Trophoblast cell (in vitro differentiated cells and primary cell): Measurements from ENCODE around the gene TACC2.

Experiments used
- DNase-seq, 2 donors: peaks; one replicate each; pipeline ENCODE4 v3.0.0-alpha.2; 2016
- H2AFZ ChIP-seq: 2 replicates; pipeline ENCODE4 v1.6.1; 2013; ENCODE audit warnings: low read length, moderate library complexity, mild to moderate bottlenecking; ENCODE audit not compliant: insufficient read depth, poor library complexity
- H2AK5ac ChIP-seq: 2 replicates; pipeline ENCODE4 v1.6.1; 2013; ENCODE audit warnings: mild to moderate bottlenecking, low read length
- H2BK120ac ChIP-seq: 2 replicates; pipeline ENCODE4 v1.6.1; 2013; ENCODE audit warnings: low read length, mild to moderate bottlenecking, moderate library complexity; ENCODE audit not compliant: insufficient read depth, poor library complexity
- H2BK12ac ChIP-seq: 2 replicates; pipeline ENCODE4 v1.6.1; 2013; ENCODE audit warnings: mild to moderate bottlenecking, low read length, moderate library complexity
- H2BK5ac ChIP-seq: 2 replicates; pipeline ENCODE4 v1.6.1; 2013; ENCODE audit warnings: low read length, low read depth, moderate library complexity, mild to moderate bottlenecking; ENCODE audit not compliant: poor library complexity
- H3K14ac ChIP-seq: 2 replicates; pipeline ENCODE4 v1.6.1; 2013; ENCODE audit warnings: mild to moderate bottlenecking, low read length
- H3K18ac ChIP-seq: 2 replicates; pipeline ENCODE4 v1.6.1; 2013; ENCODE audit warnings: mild to moderate bottlenecking, low read length
- H3K23ac ChIP-seq: 2 replicates; pipeline ENCODE4 v1.6.1; 2013; ENCODE audit warnings: low read length
- H3K27ac ChIP-seq: 2 replicates; pipeline ENCODE4 v1.5.1; 2013; ENCODE audit warnings: low read depth, mild to moderate bottlenecking, inconsistent platforms, low read length, moderate library complexity
- H3K27me3 ChIP-seq: 2 replicates; pipeline ENCODE4 v1.6.1; 2013; ENCODE audit warnings: inconsistent platforms, mild to moderate bottlenecking, low read length, moderate library complexity; ENCODE audit not compliant: insufficient read depth
- H3K36me3 ChIP-seq, 2 experiments: 1 replicate in 1 of 2; 2 replicates in 1 of 2; pipeline ENCODE4 v1.6.1; 2013; ENCODE audit warnings: low read length in 2 of 2, mild to moderate bottlenecking in 2 of 2, moderate library complexity in 1 of 2; ENCODE audit not compliant: insufficient read depth in 2 of 2, control insufficient read depth in 1 of 2
- H3K4ac ChIP-seq: 2 replicates; pipeline ENCODE4 v1.6.1; 2013; ENCODE audit warnings: low read depth, mild to moderate bottlenecking, low read length, moderate library complexity
- H3K4me1 ChIP-seq, 2 experiments: 1 replicate in 1 of 2; 2 replicates in 1 of 2; pipeline ENCODE4 v1.6.1; 2013; ENCODE audit warnings: low read length in 2 of 2, mild to moderate bottlenecking in 2 of 2, moderate library complexity in 1 of 2; ENCODE audit not compliant: insufficient read depth in 2 of 2, control insufficient read depth in 1 of 2
- H3K4me2 ChIP-seq: 2 replicates; pipeline ENCODE4 v1.6.1; 2013; ENCODE audit warnings: inconsistent platforms, mild to moderate bottlenecking, low read length, moderate library complexity
- H3K4me3 ChIP-seq: 2 replicates; pipeline ENCODE4 v1.5.1; 2013; ENCODE audit warnings: mild to moderate bottlenecking, low read depth, low read length, inconsistent platforms
- H3K79me1 ChIP-seq: one replicate; pipeline ENCODE4 v1.6.1; 2013; ENCODE audit warnings: low read length
- H3K79me2 ChIP-seq: 2 replicates; pipeline ENCODE4 v1.6.1; 2013; ENCODE audit warnings: low read length, mild to moderate bottlenecking; ENCODE audit not compliant: control insufficient read depth, insufficient read depth, poor library complexity
- H3K9ac ChIP-seq: 2 replicates; pipeline ENCODE4 v1.6.1; 2013; ENCODE audit warnings: mild to moderate bottlenecking, low read length
- H3K9me3 ChIP-seq: 2 replicates; pipeline ENCODE4 v1.6.1; 2013; ENCODE audit warnings: low read depth, mild to moderate bottlenecking, control low read depth, inconsistent platforms, low read length; ENCODE audit not compliant: insufficient read depth
- H4K12ac ChIP-seq: 2 replicates; pipeline ENCODE4 v1.6.1; 2013; ENCODE audit warnings: low read depth, mild to moderate bottlenecking, low read length, moderate library complexity
- H4K8ac ChIP-seq: 2 replicates; pipeline ENCODE4 v1.6.1; 2013; ENCODE audit warnings: low read depth, mild to moderate bottlenecking, low read length, moderate library complexity
- H4K91ac ChIP-seq: one replicate; pipeline ENCODE4 v1.6.1; 2013; ENCODE audit warnings: low read depth, mild to moderate bottlenecking, low read length, moderate library complexity
- WGBS: extraction: QIAGEN DNeasy Blood & Tissue Kit; methylation state at CpG from one replicate; pipeline ENCODE4 v1.1.7; 2013; ENCODE audit warnings: missing lambda C conversion rate; ENCODE audit not compliant: insufficient read length, insufficient coverage; ENCODE audit errors: extremely low coverage; 5-methylcytosine and 5-hydroxymethylcytosine counted together

TACC2 gene

GRCh38 chr10:122251459-122252255, 262.7 kb downstream of the TACC2 start:
- H3K79me2 ChIP-seq, result no peaks in the 10 kb centered on the region
- no peak overlapping the region for H4K8ac ChIP-seq
- H3K36me3 ChIP-seq, result no peaks in the 10 kb centered on the region
- no peak overlapping the region for H3K18ac ChIP-seq
- no peak overlapping the region for H3K4ac ChIP-seq
- H3K27ac ChIP-seq, result no peak overlapping the region
- H3K4me2 ChIP-seq, result no peak overlapping the region
- no peak overlapping the region for H4K12ac ChIP-seq
- H3K9ac ChIP-seq, result no peak overlapping the region
- no peak overlapping the region for H2BK5ac ChIP-seq
- no peaks in the 10 kb centered on the region for H3K27me3 ChIP-seq
- H3K4me3 ChIP-seq, result no peak overlapping the region
- H2AK5ac ChIP-seq, result no peak overlapping the region
- no peaks in the 10 kb centered on the region for H3K79me1 ChIP-seq
- H2BK12ac ChIP-seq, result no peak overlapping the region
- no peak overlapping the region for H3K14ac ChIP-seq
- H3K4me1 ChIP-seq, result peaks cover 0 to 7% of the 10 kb centered on the region in 2 experiments
- no peak overlapping the region for H2AFZ ChIP-seq
- WGBS, result no CpG with 5 or more reads among the region's 11 CpGs
- H3K9me3 ChIP-seq, result no peaks in the 10 kb centered on the region
- H4K91ac ChIP-seq, result no peak overlapping the region
- H3K23ac ChIP-seq, result no peak overlapping the region
- no peak overlapping the region for H2BK120ac ChIP-seq
- DNase-seq, result no peak

- Histone ChIP-seq H3K9ac (no peak overlapping the region), H2BK120ac (no peak overlapping the region), H2AFZ (no peak overlapping the region), H3K27ac (no peak overlapping the region), H2AK5ac (no peak overlapping the region), H3K36me3 (no peaks in the 10 kb centered on the region), H4K91ac (no peak overlapping the region), H2BK12ac (no peak overlapping the region), H3K27me3 (no peaks in the 10 kb centered on the region), H2BK5ac (no peak overlapping the region), H3K79me1 (no peaks in the 10 kb centered on the region), H3K18ac (no peak overlapping the region), H3K4ac (no peak overlapping the region), H3K4me1 (peaks cover 0 to 7% of the 10 kb centered on the region in 2 experiments), H3K23ac (no peak overlapping the region), H4K8ac (no peak overlapping the region), H3K79me2 (no peaks in the 10 kb centered on the region), H3K4me3 (no peak overlapping the region), H3K4me2 (no peak overlapping the region), H4K12ac (no peak overlapping the region), H3K14ac (no peak overlapping the region), H3K9me3 (no peaks in the 10 kb centered on the region)
- no CpG with 5 or more reads among the region's 3 CpGs for WGBS
- no peak for DNase-seq
Measured at GRCh38 chr10:122252805-122253204, 263.8 kb downstream of the TACC2 start.

- no CpG with 5 or more reads among the region's 2 CpGs for WGBS
- Histone ChIP-seq H2AFZ (no peak overlapping the region), H3K79me1 (no peaks in the 10 kb centered on the region), H4K12ac (no peak overlapping the region), H3K27ac (no peak overlapping the region), H3K9me3 (no peaks in the 10 kb centered on the region), H3K79me2 (no peaks in the 10 kb centered on the region), H3K9ac (no peak overlapping the region), H4K8ac (no peak overlapping the region), H3K4me1 (peaks cover 0 to 7% of the 10 kb centered on the region in 2 experiments), H3K18ac (no peak overlapping the region), H3K36me3 (no peaks in the 10 kb centered on the region), H3K4me2 (no peak overlapping the region), H2AK5ac (no peak overlapping the region), H2BK12ac (no peak overlapping the region), H2BK5ac (no peak overlapping the region), H2BK120ac (no peak overlapping the region), H3K14ac (no peak overlapping the region), H3K4ac (no peak overlapping the region), H3K27me3 (no peaks in the 10 kb centered on the region), H3K23ac (no peak overlapping the region), H4K91ac (no peak overlapping the region), H3K4me3 (no peak overlapping the region)
- DNase-seq, result no peak
Measured at GRCh38 chr10:122253605-122254004, 264.6 kb downstream of the TACC2 start.

- Histone ChIP-seq H3K36me3 (no peaks in the 10 kb centered on the region), H3K9me3 (no peaks in the 10 kb centered on the region), H2BK5ac (no peak overlapping the region), H2AK5ac (no peak overlapping the region), H2BK120ac (no peak overlapping the region), H3K79me1 (no peaks in the 10 kb centered on the region), H4K12ac (no peak overlapping the region), H3K9ac (no peak overlapping the region), H3K27me3 (no peaks in the 10 kb centered on the region), H2BK12ac (no peak overlapping the region), H3K79me2 (no peaks in the 10 kb centered on the region), H2AFZ (no peak overlapping the region), H3K4ac (no peak overlapping the region), H4K91ac (no peak overlapping the region), H3K18ac (no peak overlapping the region), H3K4me3 (no peak overlapping the region), H4K8ac (no peak overlapping the region), H3K4me1 (peaks cover 0 to 2% of the 10 kb centered on the region in 2 experiments), H3K14ac (no peak overlapping the region), H3K4me2 (no peak overlapping the region), H3K27ac (no peak overlapping the region), H3K23ac (no peak overlapping the region)
- WGBS, result no CpG with 5 or more reads among the region's 5 CpGs
- DNase-seq, result no peak
Measured at GRCh38 chr10:122254831-122255230, 265.9 kb downstream of the TACC2 start.
